ENCODE data around the gene LRRK1.

LRRK1 gene

DNA sequence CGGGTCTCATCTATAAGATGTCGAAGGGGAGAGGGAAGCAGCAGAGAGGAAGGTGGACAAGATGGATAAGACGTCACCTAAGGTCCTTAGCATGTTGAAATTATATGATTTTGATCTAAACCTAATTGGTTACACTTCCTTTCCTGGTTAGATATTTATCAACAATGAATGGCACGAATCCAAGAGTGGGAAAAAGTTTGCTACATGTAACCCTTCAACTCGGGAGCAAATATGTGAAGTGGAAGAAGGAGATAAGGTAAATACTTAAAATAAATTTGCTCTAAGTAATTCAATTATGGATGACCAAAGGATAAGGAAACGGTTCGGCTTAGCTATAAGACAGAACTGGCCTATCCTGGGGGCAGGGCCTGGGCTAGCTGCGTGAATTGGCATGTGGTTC, 34.0 kb upstream of the LRRK1 start:
- Mint-ChIP-seq H3K27me3 (ENCODE audit: low read depth) (peaks cover 71% of the 10 kb centered on the region), H3K27ac (no peak overlapping the region), H3K36me3 (ENCODE audit: low read depth) (no peaks in the 10 kb centered on the region)

DNA sequence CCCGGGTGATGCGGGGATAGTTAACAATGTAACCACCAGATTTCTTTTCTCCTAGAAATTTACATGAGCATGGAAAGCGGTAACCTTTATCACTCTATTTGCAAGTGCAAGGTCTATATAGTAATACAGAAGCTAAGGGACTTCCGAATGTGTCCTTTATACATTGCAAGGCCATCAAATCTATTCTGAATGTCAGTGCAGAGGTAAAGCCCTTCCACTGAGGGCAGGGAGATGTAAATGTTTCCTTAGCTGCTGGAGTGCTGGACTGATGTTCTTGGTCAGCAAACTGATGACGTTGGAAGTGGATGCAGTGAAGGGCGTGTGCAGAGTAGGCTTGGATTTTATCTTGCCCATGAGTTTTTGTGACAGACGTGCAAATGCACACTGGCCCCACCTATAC, 33.3 kb upstream of the LRRK1 start:
- H3K4me1 Mint-ChIP-seq (ENCODE audit: low read depth): no peaks in the 10 kb centered on the region
- no peaks in the 10 kb centered on the region for H3K36me3 Mint-ChIP-seq (ENCODE audit: low read depth)
- H3K4me3 Mint-ChIP-seq: no peak overlapping the region
- no peaks in the 10 kb centered on the region for H3K9me3 Mint-ChIP-seq
- H3K27me3 Mint-ChIP-seq (ENCODE audit: low read depth): peaks cover 71% of the 10 kb centered on the region
- H3K27ac Mint-ChIP-seq: no peak overlapping the region

More for the DNA sequence above, 34.0 kb upstream of the LRRK1 start:
- no peak overlapping the region for H3K4me3 Mint-ChIP-seq
- H3K9me3 Mint-ChIP-seq: no peaks in the 10 kb centered on the region
- H3K4me1 Mint-ChIP-seq (ENCODE audit: low read depth): no peaks in the 10 kb centered on the region

- H3K36me3 Mint-ChIP-seq (ENCODE audit: low read depth): no peaks in the 10 kb centered on the region
- no peaks in the 10 kb centered on the region for H3K4me1 Mint-ChIP-seq (ENCODE audit: low read depth)
- H3K4me3 Mint-ChIP-seq: no peak overlapping the region
- H3K27me3 Mint-ChIP-seq (ENCODE audit: low read depth): peaks cover 69% of the 10 kb centered on the region
- H3K9me3 Mint-ChIP-seq: no peaks in the 10 kb centered on the region
- H3K27ac Mint-ChIP-seq: no peak overlapping the region
Measured at GRCh38 chr15:100887211-100887913, 31.8 kb upstream of the LRRK1 start.

DNA sequence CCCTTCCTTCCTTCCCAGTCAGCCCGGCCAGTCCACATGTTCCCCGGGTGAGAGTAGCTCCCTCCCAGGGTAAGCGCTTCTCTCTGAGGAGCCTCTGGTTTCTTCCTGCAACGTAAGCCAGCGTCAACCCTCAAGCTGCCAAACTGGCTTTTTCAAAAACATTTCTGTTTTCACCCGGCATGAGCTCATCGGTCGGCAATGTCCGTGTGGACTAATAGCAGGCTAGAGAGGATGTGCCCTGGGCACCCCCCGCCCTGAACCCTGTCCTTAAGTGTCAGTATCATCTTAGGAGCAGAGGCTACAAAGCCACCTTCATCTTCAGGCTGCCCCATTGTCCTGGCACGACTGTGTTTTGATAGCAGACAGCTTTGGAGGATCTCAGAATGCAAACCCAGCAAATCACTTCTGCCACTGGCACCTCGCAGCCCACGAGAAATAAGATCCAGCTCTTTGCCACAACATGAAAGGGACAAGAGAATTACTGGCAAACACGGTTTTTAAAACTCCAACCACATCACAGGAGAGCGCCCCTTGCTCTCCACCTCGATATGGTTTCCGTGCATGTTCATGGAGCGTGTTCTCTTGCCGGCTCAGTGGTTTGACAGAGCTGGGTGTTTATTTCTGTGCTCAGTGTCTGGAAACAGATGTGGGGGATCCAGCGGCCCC, 29.6 kb upstream of the LRRK1 start:
- H3K27ac Mint-ChIP-seq: no peak overlapping the region
- H3K9me3 Mint-ChIP-seq: no peaks in the 10 kb centered on the region
- no peak overlapping the region for H3K4me3 Mint-ChIP-seq
- H3K4me1 Mint-ChIP-seq (ENCODE audit: low read depth): no peaks in the 10 kb centered on the region
- H3K36me3 Mint-ChIP-seq (ENCODE audit: low read depth): no peaks in the 10 kb centered on the region
- H3K27me3 Mint-ChIP-seq (ENCODE audit: low read depth): peaks cover 59% of the 10 kb centered on the region

DNA sequence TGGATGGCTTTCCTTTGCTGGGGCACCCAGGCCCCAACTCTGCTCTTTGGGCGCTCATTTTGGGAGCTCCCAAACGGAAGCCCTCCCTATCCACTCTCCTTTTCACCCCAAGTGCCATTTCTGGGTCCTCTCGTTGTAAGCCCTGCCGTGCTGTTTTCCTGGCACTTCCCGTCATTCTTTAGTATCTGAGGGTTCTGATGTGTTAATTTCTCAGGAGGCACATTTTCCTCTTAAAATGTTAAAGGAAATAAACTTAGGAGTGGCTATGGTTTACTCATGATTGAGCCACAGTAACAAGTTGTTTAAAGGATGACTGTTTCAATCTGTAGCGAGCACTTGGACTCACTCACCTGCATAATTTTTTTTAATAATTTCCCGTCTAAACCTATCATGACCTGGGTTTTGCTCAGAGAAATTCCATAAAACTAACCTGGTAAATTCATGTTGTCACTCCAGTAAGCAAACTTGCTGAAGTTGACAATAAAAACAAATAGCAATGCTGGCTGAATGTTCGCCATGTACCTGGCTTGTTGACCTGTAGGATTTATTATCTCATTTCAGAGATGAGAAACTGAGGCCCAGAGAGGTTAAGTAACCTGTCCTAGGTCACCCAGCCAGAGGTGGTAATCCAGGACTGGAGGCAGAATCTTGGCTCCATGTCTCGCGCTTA, 29.0 kb upstream of the LRRK1 start:
- Mint-ChIP-seq H3K9me3 (no peaks in the 10 kb centered on the region), H3K4me1 (ENCODE audit: low read depth) (no peaks in the 10 kb centered on the region), H3K4me3 (no peak overlapping the region), H3K27me3 (ENCODE audit: low read depth) (peaks cover 52% of the 10 kb centered on the region), H3K27ac (no peak overlapping the region), H3K36me3 (ENCODE audit: low read depth) (no peaks in the 10 kb centered on the region)

DNA sequence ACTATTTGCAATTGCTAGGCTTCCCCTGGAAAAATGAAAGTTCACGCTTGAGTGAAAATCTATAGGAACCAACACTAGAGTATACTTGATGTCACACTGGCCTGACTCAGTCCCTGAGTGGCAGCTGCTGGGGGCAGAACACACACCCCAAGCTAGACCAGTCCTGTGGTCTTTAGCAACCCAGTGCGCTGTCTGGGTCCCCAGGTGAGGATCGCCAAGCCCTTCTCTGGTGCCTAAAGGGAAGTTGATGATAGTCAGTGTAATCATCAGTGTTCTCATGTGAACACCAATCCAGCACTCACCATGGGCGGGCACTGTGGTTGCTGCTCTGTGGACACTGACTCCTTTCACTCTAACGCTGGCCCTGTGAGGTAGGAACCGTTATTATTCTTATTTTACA, 28.3 kb upstream of the LRRK1 start:
- H3K4me3 Mint-ChIP-seq: no peak overlapping the region
- H3K27ac Mint-ChIP-seq: no peak overlapping the region
- H3K27me3 Mint-ChIP-seq (ENCODE audit: low read depth): peaks cover 45% of the 10 kb centered on the region
- no peaks in the 10 kb centered on the region for H3K4me1 Mint-ChIP-seq (ENCODE audit: low read depth)
- H3K9me3 Mint-ChIP-seq: no peaks in the 10 kb centered on the region
- H3K36me3 Mint-ChIP-seq (ENCODE audit: low read depth): no peaks in the 10 kb centered on the region

- no peaks in the 10 kb centered on the region for H3K36me3 Mint-ChIP-seq (ENCODE audit: low read depth)
- no peaks in the 10 kb centered on the region for H3K4me1 Mint-ChIP-seq (ENCODE audit: low read depth)
- no peak overlapping the region for H3K4me3 Mint-ChIP-seq
- H3K9me3 Mint-ChIP-seq: no peaks in the 10 kb centered on the region
- peaks cover 43% of the 10 kb centered on the region for H3K27me3 Mint-ChIP-seq (ENCODE audit: low read depth)
- no peak overlapping the region for H3K27ac Mint-ChIP-seq
Measured at GRCh38 chr15:100891307-100892012, 27.7 kb upstream of the LRRK1 start.

DNA sequence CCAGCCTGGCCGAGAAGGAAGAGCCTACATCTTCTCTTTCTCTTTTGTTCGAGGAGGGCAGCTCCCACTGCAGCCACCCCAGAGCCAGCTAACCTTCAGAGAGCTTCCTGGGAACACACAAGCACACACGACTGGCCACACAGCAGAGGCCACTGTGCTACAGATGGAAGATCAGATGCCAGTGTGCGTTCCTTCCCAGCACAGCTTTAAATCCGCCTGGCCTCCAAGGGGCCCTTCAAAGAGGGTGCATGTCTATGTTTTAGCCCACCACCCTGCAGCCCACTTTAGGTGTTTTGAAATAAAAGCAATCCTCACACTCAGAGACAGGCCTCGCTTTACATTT, 27.2 kb upstream of the LRRK1 start:
- H3K4me3 Mint-ChIP-seq: no peak overlapping the region
- H3K27me3 Mint-ChIP-seq (ENCODE audit: low read depth): peaks cover 43% of the 10 kb centered on the region
- H3K27ac Mint-ChIP-seq: no peak overlapping the region
- H3K36me3 Mint-ChIP-seq (ENCODE audit: low read depth): no peaks in the 10 kb centered on the region
- H3K9me3 Mint-ChIP-seq: no peaks in the 10 kb centered on the region
- H3K4me1 Mint-ChIP-seq (ENCODE audit: low read depth): no peaks in the 10 kb centered on the region

- H3K9me3 Mint-ChIP-seq: no peaks in the 10 kb centered on the region
- no peak overlapping the region for H3K4me3 Mint-ChIP-seq
- peaks cover 43% of the 10 kb centered on the region for H3K27me3 Mint-ChIP-seq (ENCODE audit: low read depth)
- H3K36me3 Mint-ChIP-seq (ENCODE audit: low read depth): no peaks in the 10 kb centered on the region
- no peak overlapping the region for H3K27ac Mint-ChIP-seq
- no peaks in the 10 kb centered on the region for H3K4me1 Mint-ChIP-seq (ENCODE audit: low read depth)
Measured at GRCh38 chr15:100893261-100893963, 25.7 kb upstream of the LRRK1 start.

- no peaks in the 10 kb centered on the region for H3K9me3 Mint-ChIP-seq
- no peak overlapping the region for H3K4me3 Mint-ChIP-seq
- H3K27me3 Mint-ChIP-seq (ENCODE audit: low read depth): peaks cover 43% of the 10 kb centered on the region
- no peaks in the 10 kb centered on the region for H3K4me1 Mint-ChIP-seq (ENCODE audit: low read depth)
- no peaks in the 10 kb centered on the region for H3K36me3 Mint-ChIP-seq (ENCODE audit: low read depth)
- no peak overlapping the region for H3K27ac Mint-ChIP-seq
Measured at GRCh38 chr15:100893964-100894295, 25.2 kb upstream of the LRRK1 start.

- Mint-ChIP-seq H3K4me1 (ENCODE audit: low read depth) (no peaks in the 10 kb centered on the region), H3K36me3 (ENCODE audit: low read depth) (no peaks in the 10 kb centered on the region), H3K27ac (no peak overlapping the region), H3K9me3 (no peaks in the 10 kb centered on the region), H3K27me3 (ENCODE audit: low read depth) (peaks cover 25% of the 10 kb centered on the region), H3K4me3 (no peak overlapping the region)
Measured at GRCh38 chr15:100895721-100896120, 23.4 kb upstream of the LRRK1 start.

DNA sequence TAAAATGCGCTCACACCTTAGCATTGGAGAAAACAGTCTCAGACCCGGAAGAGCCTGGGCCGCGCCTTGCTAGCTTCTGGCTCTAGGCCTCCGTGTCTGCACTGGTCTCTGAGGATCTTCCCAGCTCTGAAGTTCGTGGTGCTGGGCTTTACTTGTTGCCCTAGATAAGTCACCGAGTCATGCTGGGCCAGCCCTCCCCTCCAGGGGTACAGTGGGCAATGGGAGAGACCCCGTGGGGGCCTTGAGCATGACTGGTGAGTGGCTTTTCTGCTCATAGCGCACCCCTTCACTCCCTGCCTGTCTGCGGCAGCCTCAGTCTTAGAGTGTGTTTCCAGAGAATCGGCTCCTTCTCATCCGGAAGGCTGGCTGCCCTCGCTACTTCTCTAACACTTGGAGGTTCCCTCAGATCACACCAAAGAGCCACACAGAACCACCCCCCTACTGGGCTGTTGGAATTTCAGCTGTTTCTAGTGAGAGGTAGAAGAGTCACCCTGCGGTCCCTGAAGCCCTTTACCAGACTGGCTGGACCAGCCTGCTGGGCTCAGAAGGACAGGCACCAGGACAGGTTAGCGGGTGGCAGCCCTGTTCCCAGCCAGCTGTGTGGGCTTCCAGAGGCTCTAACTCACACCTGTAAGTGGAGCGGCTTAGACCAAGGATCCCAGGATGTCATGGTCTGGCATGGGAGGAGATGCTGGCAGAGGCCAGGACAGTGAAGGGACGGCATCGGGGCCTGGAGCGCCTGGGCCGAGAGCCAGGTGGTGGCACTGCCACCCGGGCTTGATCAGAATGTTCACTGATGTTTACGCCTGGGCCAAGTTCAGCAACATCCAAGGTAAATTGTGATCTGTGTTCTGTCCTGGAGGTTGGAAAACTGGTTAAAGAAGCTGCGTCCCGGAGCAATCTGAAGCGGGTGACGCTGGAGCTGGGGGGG, 21.7 kb upstream of the LRRK1 start:
- no peak overlapping the region for H3K27ac Mint-ChIP-seq
- no peaks in the 10 kb centered on the region for H3K4me1 Mint-ChIP-seq (ENCODE audit: low read depth)
- no peak overlapping the region for H3K4me3 Mint-ChIP-seq
- H3K27me3 Mint-ChIP-seq (ENCODE audit: low read depth): peaks cover 9% of the 10 kb centered on the region
- H3K36me3 Mint-ChIP-seq (ENCODE audit: low read depth): no peaks in the 10 kb centered on the region
- H3K9me3 Mint-ChIP-seq: no peaks in the 10 kb centered on the region

- Mint-ChIP-seq H3K27ac (no peak overlapping the region), H3K36me3 (ENCODE audit: low read depth) (no peaks in the 10 kb centered on the region), H3K27me3 (ENCODE audit: low read depth) (peaks cover 4% of the 10 kb centered on the region), H3K4me1 (ENCODE audit: low read depth) (no peaks in the 10 kb centered on the region), H3K9me3 (no peaks in the 10 kb centered on the region), H3K4me3 (no peak overlapping the region)
Measured at GRCh38 chr15:100898152-100898490, 21.0 kb upstream of the LRRK1 start.
